ENCODE results near the gene ZNF512. TPM values are rescaled to one million over a fixed set of nuclear protein-coding genes. Genes with fewer than 3 reads are reported as not detected.

The ZNF512 gene
- total and polyA plus RNA-seq, 7 experiments from 2014 or later = 26.6 to 64.6 (median 48.6) TPM

GRCh38 chr2:27581417-27582128 lies 1.3 kb upstream of the ZNF512 start:
- H3K27ac Mint-ChIP-seq = peak overlapping the region in 8 of 9 donors; percentile 44 to 98 (median 96)
- Histone ChIP-seq H3K27ac (ENCODE audit: low read depth, low read length) (peak overlapping the region; percentile 26), H3K27me3 (ENCODE audit: control insufficient read depth in 2 of 2, insufficient read depth in 2 of 2, low read length in 2 of 2) (no peaks in the 10 kb centered on the region), H3K4me3 (ENCODE audit: low read length) (no peak overlapping the region), H3K4me1 (ENCODE audit: control insufficient read depth in 2 of 2, insufficient read depth in 2 of 2, low read length in 2 of 2) (peaks cover 22 to 35% of the 10 kb centered on the region in 2 donors), H3K36me3 (ENCODE audit: control insufficient read depth in 2 of 3, insufficient read depth in 3 of 3, low read length in 3 of 3) (no peaks in the 10 kb centered on the region), H3K9me3 (ENCODE audit: control insufficient read depth in 2 of 3, low read length in 3 of 3) (peaks cover 0 to 11% (median 0%) of the 10 kb centered on the region in 3 experiments)
- H3K4me1 Mint-ChIP-seq = peaks cover 33 to 51% (median 42%) of the 10 kb centered on the region in 7 donors
- peak overlapping the region; percentile 90 to 100 (median 95) for H3K4me3 Mint-ChIP-seq
- peaks cover 0 to 24% (median 0%) of the 10 kb centered on the region in 5 donors for H3K27me3 Mint-ChIP-seq
- peaks cover 6 to 30% (median 19%) of the 10 kb centered on the region in 5 donors for H3K36me3 Mint-ChIP-seq
- CTCF ChIA-PET = no interaction called here
- DNase-seq (peak in 3 of 9 donors; percentile 1 to 22 (median 3)), ATAC-seq (no peak)
- POLR2A ChIA-PET = interaction anchor here (1.0 to 1.5 kb wide), 2 partner anchors 22 to 23 kb away, joined by 3 to 8 read pairs; no protein-coding TSS in a partner anchor
- intact Hi-C loops (cut with micrococcal nuclease) = loop anchor here (2.0 to 5.0 kb wide), 5 partner anchors 47 to 211 kb away; partner anchors contain the start of genes NRBP1 (in 2 of the 2), CCDC121 (in 1 of the 2), EIF2B4 (in 1 of the 2) and GPN1 (in 1 of the 2)
- peaks cover 0 to 34% (median 14%) of the 10 kb centered on the region in 11 donors for H3K9me3 Mint-ChIP-seq

- ATAC-seq (no peak), DNase-seq (peak in 1 of 9 donors; percentile 1)
- peaks cover 0 to 21% (median 0%) of the 10 kb centered on the region in 5 donors for H3K27me3 Mint-ChIP-seq
- peaks cover 0 to 28% (median 14%) of the 10 kb centered on the region in 11 donors for H3K9me3 Mint-ChIP-seq
- Histone ChIP-seq H3K36me3 (ENCODE audit: control insufficient read depth in 2 of 3, insufficient read depth in 3 of 3, low read length in 3 of 3) (no peaks in the 10 kb centered on the region), H3K4me3 (ENCODE audit: low read length) (peak overlapping the region; percentile 75), H3K27me3 (ENCODE audit: control insufficient read depth in 2 of 2, insufficient read depth in 2 of 2, low read length in 2 of 2) (no peaks in the 10 kb centered on the region), H3K4me1 (ENCODE audit: control insufficient read depth in 2 of 2, insufficient read depth in 2 of 2, low read length in 2 of 2) (peaks cover 22 to 35% of the 10 kb centered on the region in 2 donors), H3K9me3 (ENCODE audit: control insufficient read depth in 2 of 3, low read length in 3 of 3) (peaks cover 0 to 11% (median 0%) of the 10 kb centered on the region in 3 experiments), H3K27ac (ENCODE audit: low read depth, low read length) (peak overlapping the region; percentile 84)
- H3K4me1 Mint-ChIP-seq = peaks cover 37 to 57% (median 48%) of the 10 kb centered on the region in 7 donors
- H3K27ac Mint-ChIP-seq = peak overlapping the region; percentile 85 to 98 (median 94)
- intact Hi-C loops (cut with micrococcal nuclease) = loop anchor here (2.0 to 5.0 kb wide), 5 partner anchors 47 to 211 kb away; partner anchors contain the start of genes NRBP1 (in 2 of the 2), CCDC121 (in 1 of the 2), EIF2B4 (in 1 of the 2) and GPN1 (in 1 of the 2)
- ChIA-PET POLR2A (interaction anchor here (1.0 to 1.9 kb wide), 4 partner anchors 22 to 226 kb away, joined by 3 to 8 read pairs (median 4); partner anchors contain the start of genes GTF3C2, PPM1G, SLC4A1AP and SUPT7L), CTCF (no interaction called here)
- peaks cover 6 to 34% (median 23%) of the 10 kb centered on the region in 5 donors for H3K36me3 Mint-ChIP-seq
- peak overlapping the region; percentile 90 to 100 (median 95) for H3K4me3 Mint-ChIP-seq
These were observed 630 bp upstream of the ZNF512 start for GRCh38 chr2:27582129-27582694.

- H3K36me3 ChIP-seq (ENCODE audit: control insufficient read depth in 2 of 3, insufficient read depth in 3 of 3, low read length in 3 of 3) = no peaks in the 10 kb centered on the region
- POLR2A ChIA-PET = interaction anchor here (0.5 to 1.9 kb wide), 6 partner anchors 20 to 228 kb away, joined by 3 to 8 read pairs (median 3); partner anchors contain the start of genes GTF3C2, PPM1G, SLC4A1AP and SUPT7L
- peaks cover 37 to 66% (median 58%) of the 10 kb centered on the region in 7 donors for H3K4me1 Mint-ChIP-seq
- H3K27ac Mint-ChIP-seq = peak overlapping the region; percentile 85 to 98 (median 94)
- peaks cover 8 to 41% (median 29%) of the 10 kb centered on the region in 5 donors for H3K36me3 Mint-ChIP-seq
- no peak for DNase-seq
- peaks cover 0 to 11% (median 0%) of the 10 kb centered on the region in 5 donors for H3K27me3 Mint-ChIP-seq
- ATAC-seq = peak; percentile 19
- CTCF ChIA-PET = no interaction called here
- H3K4me3 Mint-ChIP-seq = peak overlapping the region; percentile 90 to 100 (median 95)
- H3K4me3 ChIP-seq (ENCODE audit: low read length) = peak overlapping the region; percentile 75
- no peaks in the 10 kb centered on the region for H3K27me3 ChIP-seq (ENCODE audit: control insufficient read depth in 2 of 2, insufficient read depth in 2 of 2, low read length in 2 of 2)
- H3K9me3 Mint-ChIP-seq = peaks cover 0 to 24% (median 10%) of the 10 kb centered on the region in 11 donors
- peaks cover 0 to under 1% (median 0%) of the 10 kb centered on the region in 3 experiments for H3K9me3 ChIP-seq (ENCODE audit: control insufficient read depth in 2 of 3, low read length in 3 of 3)
- intact Hi-C loops (cut with micrococcal nuclease) = loop anchor here (1.0 to 5.0 kb wide), 8 partner anchors 45 to 213 kb away; partner anchors contain the start of genes IFT172 (in 2 of the 2), NRBP1 (in 2 of the 2), SLC4A1AP (in 2 of the 2) and SUPT7L (in 2 of the 2)
- H3K27ac ChIP-seq (ENCODE audit: low read depth, low read length) = peak overlapping the region; percentile 84
- H3K4me1 ChIP-seq (ENCODE audit: control insufficient read depth in 2 of 2, insufficient read depth in 2 of 2, low read length in 2 of 2) = peaks cover 22 to 35% of the 10 kb centered on the region in 2 donors
These were observed 611 bp downstream of the ZNF512 start for GRCh38 chr2:27583390-27583915.

- CTCF ChIA-PET = no interaction called here
- POLR2A ChIA-PET = no interaction called here
- Histone ChIP-seq H3K36me3 (ENCODE audit: control insufficient read depth in 2 of 3, insufficient read depth in 3 of 3, low read length in 3 of 3) (no peaks in the 10 kb centered on the region), H3K4me1 (ENCODE audit: control insufficient read depth in 2 of 2, insufficient read depth in 2 of 2, low read length in 2 of 2) (peaks cover 22 to 35% of the 10 kb centered on the region in 2 donors), H3K27me3 (ENCODE audit: control insufficient read depth in 2 of 2, insufficient read depth in 2 of 2, low read length in 2 of 2) (no peaks in the 10 kb centered on the region), H3K27ac (ENCODE audit: low read depth, low read length) (no peak overlapping the region), H3K4me3 (ENCODE audit: low read length) (peak overlapping the region; percentile 75), H3K9me3 (ENCODE audit: control insufficient read depth in 2 of 3, low read length in 3 of 3) (no peaks in the 10 kb centered on the region)
- Mint-ChIP-seq H3K4me3 (peak overlapping the region; percentile 68 to 100 (median 94)), H3K27ac (peak overlapping the region; percentile 1 to 98 (median 56)), H3K27me3 (peaks cover 0 to 1% (median 0%) of the 10 kb centered on the region in 5 donors), H3K4me1 (peaks cover 37 to 69% (median 61%) of the 10 kb centered on the region in 7 donors), H3K36me3 (peaks cover 8 to 44% (median 30%) of the 10 kb centered on the region in 5 donors), H3K9me3 (peaks cover 0 to 18% (median 7%) of the 10 kb centered on the region in 11 donors)
- DNase-seq (no peak), ATAC-seq (no peak)
- intact Hi-C loops (cut with micrococcal nuclease) = loop anchor here in 1 of 2 donors (5.0 kb wide), 1 partner anchor 157 kb away; the partner anchor contains the start of gene NRBP1
These were observed 1.8 kb downstream of the ZNF512 start for GRCh38 chr2:27584597-27584996.

- H3K36me3 ChIP-seq (ENCODE audit: control insufficient read depth in 2 of 3, insufficient read depth in 3 of 3, low read length in 3 of 3) = no peaks in the 10 kb centered on the region
- Mint-ChIP-seq H3K4me1 (peaks cover 37 to 77% (median 64%) of the 10 kb centered on the region in 7 donors), H3K4me3 (peak overlapping the region in 4 of 10 donors; percentile 26 to 95 (median 83)), H3K36me3 (peaks cover 7 to 61% (median 42%) of the 10 kb centered on the region in 5 donors), H3K9me3 (peaks cover 0 to 31% (median 14%) of the 10 kb centered on the region in 11 donors), H3K27ac (peak overlapping the region in 3 of 9 donors; percentile 8 to 68 (median 25)), H3K27me3 (no peaks in the 10 kb centered on the region)
- H3K27ac ChIP-seq (ENCODE audit: low read depth, low read length) = no peak overlapping the region
- H3K27me3 ChIP-seq (ENCODE audit: control insufficient read depth in 2 of 2, insufficient read depth in 2 of 2, low read length in 2 of 2) = no peaks in the 10 kb centered on the region
- DNase-seq (no peak), ATAC-seq (no peak)
- no peak overlapping the region for H3K4me3 ChIP-seq (ENCODE audit: low read length)
- peaks cover 22 to 35% of the 10 kb centered on the region in 2 donors for H3K4me1 ChIP-seq (ENCODE audit: control insufficient read depth in 2 of 2, insufficient read depth in 2 of 2, low read length in 2 of 2)
- peaks cover 0 to 14% (median 0%) of the 10 kb centered on the region in 3 experiments for H3K9me3 ChIP-seq (ENCODE audit: control insufficient read depth in 2 of 3, low read length in 3 of 3)
- ChIA-PET CTCF (interaction anchor here (0.7 kb wide), 1 partner anchor 73 kb away, joined by 3 read pairs; no protein-coding TSS in a partner anchor), POLR2A (interaction anchor here (0.6 kb wide), 1 partner anchor 68 kb away, joined by 4 read pairs; no protein-coding TSS in a partner anchor)
- intact Hi-C loops (cut with micrococcal nuclease) = no loop called here
These were observed 4.2 kb downstream of the ZNF512 start for GRCh38 chr2:27587025-27587424.

Data from naive thymus-derived CD4-positive, alpha-beta T cell (primary cell).